ENCODE measurements around the gene PALLD. TPM values are rescaled to one million over a fixed set of nuclear protein-coding genes. Genes with fewer than 3 reads are reported as not detected.

The PALLD gene
- total RNA-seq, 1 experiment from 2014 or later, result 166 TPM

GRCh38 chr4:168501407-168501806 lies 4.6 kb downstream of the PALLD start (continued):
- TF ChIP-seq REST (IDR thresholded peaks at IDR 0.05; ENCODE audit: low read depth), result no peak
- no peak for TF ChIP-seq CTCF (IDR thresholded peaks at IDR 0.05 in 2 of 3, conservative IDR thresholded peaks at IDR 0.05 in 1 of 3; ENCODE audit: borderline replicate concordance in 1 of 3, insufficient read depth in 1 of 3, low read depth in 2 of 3, low read length in 2 of 3)

- no peak for ATAC-seq
- RAD21 ChIA-PET (ENCODE audit: low non-redundant PET in 1 of 2, low total read pairs in 2 of 2, uncharacterized antibody in 2 of 2, unreplicated experiment in 2 of 2), result no interaction called here
Measured at GRCh38 chr4:168502861-168503260, 6.0 kb downstream of the PALLD start.

More at GRCh38 chr4:168502861-168503260, 6.0 kb downstream of the PALLD start:
- ChIA-PET CTCF (no interaction called here), POLR2A (interaction anchor here (1.3 kb wide), 2 partner anchors 15 to 23 kb away, joined by 3 read pairs; partner anchors contain the start of gene DDX60L)
- TF ChIP-seq RAD21 (IDR thresholded peaks at IDR 0.05; ENCODE audit: low read depth) (no peak), POLR2AphosphoS5 (IDR thresholded peaks at IDR 0.05; ENCODE audit: low read depth, low read length) (peak; percentile 49; the same call in 1 of the 2 replicates), YY1 (IDR thresholded peaks at IDR 0.05; ENCODE audit: extremely low read depth, insufficient replicate concordance, low read depth, low read length) (no peak)
- no peak overlapping the region for H3K4me2 ChIP-seq (ENCODE audit: low read length)
- peak overlapping the region; percentile 41; the same call in 1 of the 2 replicates for H3K27ac ChIP-seq (ENCODE audit: low read depth, low read length)
- H4K20me1 ChIP-seq (ENCODE audit: insufficient read depth), result 0 out of 2 replicates have a peak, but pooled peaks cover 8% of the 10 kb centered on the region
- peaks cover 2 to 11% of the 10 kb centered on the region in 2 experiments; a peak in 1 of 4 replicates for H3K36me3 ChIP-seq (ENCODE audit: control insufficient read depth in 1 of 2, insufficient read depth in 2 of 2, low read length in 2 of 2)
- H3K9me2 ChIP-seq (ENCODE audit: insufficient read depth), result no peaks in the 10 kb centered on the region
- no TSS peak for BruUV-seq (replicated peaks)
- DNase-seq (ENCODE audit: low read depth, low spot score), result no peak
- H3K4me1 ChIP-seq (ENCODE audit: control insufficient read depth in 1 of 2, insufficient read depth in 2 of 2, low read length in 2 of 2), result peaks cover 54 to 94% of the 10 kb centered on the region in 2 experiments
- H3K27me3 ChIP-seq (ENCODE audit: insufficient read depth, low read length), result no peaks in the 10 kb centered on the region
- intact Hi-C loops (cut with micrococcal nuclease), result no loop called here
- H3K9me3 ChIP-seq (ENCODE audit: control insufficient read depth in 1 of 2, insufficient read depth in 1 of 2, low read depth in 1 of 2, low read length in 2 of 2), result no peaks in the 10 kb centered on the region
- no peak overlapping the region for H3K9ac ChIP-seq (ENCODE audit: low read length)
- no peak overlapping the region for H2AFZ ChIP-seq (ENCODE audit: low read depth, low read length, poor library complexity, severe bottlenecking)
- H3K4me3 ChIP-seq (replicated peaks in 1 of 2; ENCODE audit: low read depth in 1 of 2, low read length in 2 of 2), result no peak overlapping the region
- peaks cover 97% of the 10 kb centered on the region for H3K79me2 ChIP-seq (ENCODE audit: insufficient read depth, low read length)
